NCI-H2029 treated with DMSO at 0.1 percent for 48 hours (cell line): Measurements from ENCODE around the gene GRIN3B.

Experiments
- DNase-seq: peaks from one replicate; lab custom pipeline; 2025; lab: John Stamatoyannopoulos, UW

Gene GRIN3B

DNA sequence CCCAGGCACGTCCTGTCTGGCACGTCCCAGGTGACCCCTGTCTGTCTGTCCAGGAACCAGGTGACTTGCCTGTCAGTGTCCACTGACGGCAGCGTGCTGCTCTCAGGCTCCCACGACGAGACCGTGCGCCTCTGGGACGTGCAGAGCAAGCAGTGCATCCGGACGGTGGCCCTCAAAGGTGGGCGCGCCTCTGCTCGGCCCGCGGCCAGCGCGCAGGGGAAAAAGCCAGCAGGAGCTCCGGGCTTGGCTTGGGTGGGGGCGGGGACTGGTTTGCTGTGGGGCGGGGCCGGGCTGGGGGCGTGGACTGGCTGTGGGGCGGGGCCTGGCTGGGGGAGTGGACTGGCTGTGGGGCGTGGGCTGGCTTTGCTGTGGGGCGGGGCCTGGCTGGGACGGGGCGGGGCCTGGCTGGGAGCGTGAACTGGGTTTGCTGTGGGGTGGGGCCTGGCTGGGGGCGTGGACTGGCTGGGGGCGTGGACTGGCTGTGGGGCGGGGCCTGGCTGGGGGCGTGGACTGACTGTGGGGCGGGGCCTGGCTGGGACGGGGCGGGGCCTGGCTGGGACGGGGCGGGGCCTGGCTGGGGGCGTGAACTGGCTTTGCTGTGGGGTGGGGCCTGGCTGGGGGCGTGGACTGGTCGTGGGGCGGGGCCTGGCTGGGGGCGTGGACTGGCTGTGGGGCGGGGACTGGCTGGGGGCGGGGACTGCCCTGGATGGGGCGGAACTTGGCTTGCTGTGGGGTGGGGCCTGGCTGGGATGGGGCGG lies 8.9 kb upstream of the GRIN3B start:
- DNase-seq = no peak

GRCh38 chr19:991932-992669 lies 8.1 kb upstream of the GRIN3B start:
- DNase-seq = no peak

- no peak for DNase-seq
These were observed 7.6 kb upstream of the GRIN3B start for GRCh38 chr19:992670-993055.

DNA sequence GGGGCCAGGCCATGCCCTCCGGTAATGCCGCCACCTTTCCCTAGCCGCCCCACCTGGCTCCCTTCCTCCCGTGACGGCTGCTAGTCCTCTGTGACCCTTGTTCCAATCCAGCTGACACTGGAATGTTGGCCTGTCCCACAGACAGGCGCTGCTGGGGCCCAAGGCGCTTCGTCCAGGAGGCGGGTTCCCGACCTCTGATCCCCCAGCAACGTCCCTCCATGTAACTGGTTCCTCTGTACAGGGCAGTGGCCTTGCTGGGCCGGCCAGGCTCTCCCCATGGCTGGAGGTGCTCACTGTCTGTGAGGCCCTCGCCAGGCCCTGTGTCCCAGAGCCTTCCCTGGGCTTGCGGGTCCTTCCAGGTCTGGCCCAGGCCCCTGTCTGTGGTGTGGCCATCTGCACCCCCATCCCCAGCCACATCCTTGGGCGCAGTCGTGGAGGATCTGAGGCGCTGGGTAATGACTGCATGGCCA lies 6.8 kb upstream of the GRIN3B start:
- no peak for DNase-seq

GRCh38 chr19:993831-994393 lies 6.3 kb upstream of the GRIN3B start:
- no peak for DNase-seq

DNA sequence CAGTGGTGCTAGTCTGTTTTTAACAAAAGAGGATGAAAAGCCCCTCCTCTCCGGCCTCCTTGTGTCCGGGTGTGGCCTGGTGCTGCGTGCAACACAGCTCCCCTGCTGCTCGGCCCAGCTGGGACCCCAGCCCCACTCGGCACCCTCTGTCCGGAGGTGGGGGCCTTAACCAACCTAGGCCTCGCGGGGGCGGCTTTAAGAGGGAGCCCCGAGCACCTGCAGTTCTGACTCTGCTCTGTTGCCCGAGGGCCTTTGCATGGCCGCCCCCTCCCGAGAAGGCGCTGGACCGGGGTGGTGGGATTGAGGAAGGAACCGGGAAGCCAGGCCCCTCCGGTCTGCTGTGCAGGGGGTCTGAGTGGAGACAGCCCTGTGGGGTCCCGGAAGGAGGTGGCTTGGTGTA lies 5.7 kb upstream of the GRIN3B start:
- DNase-seq = no peak

DNA sequence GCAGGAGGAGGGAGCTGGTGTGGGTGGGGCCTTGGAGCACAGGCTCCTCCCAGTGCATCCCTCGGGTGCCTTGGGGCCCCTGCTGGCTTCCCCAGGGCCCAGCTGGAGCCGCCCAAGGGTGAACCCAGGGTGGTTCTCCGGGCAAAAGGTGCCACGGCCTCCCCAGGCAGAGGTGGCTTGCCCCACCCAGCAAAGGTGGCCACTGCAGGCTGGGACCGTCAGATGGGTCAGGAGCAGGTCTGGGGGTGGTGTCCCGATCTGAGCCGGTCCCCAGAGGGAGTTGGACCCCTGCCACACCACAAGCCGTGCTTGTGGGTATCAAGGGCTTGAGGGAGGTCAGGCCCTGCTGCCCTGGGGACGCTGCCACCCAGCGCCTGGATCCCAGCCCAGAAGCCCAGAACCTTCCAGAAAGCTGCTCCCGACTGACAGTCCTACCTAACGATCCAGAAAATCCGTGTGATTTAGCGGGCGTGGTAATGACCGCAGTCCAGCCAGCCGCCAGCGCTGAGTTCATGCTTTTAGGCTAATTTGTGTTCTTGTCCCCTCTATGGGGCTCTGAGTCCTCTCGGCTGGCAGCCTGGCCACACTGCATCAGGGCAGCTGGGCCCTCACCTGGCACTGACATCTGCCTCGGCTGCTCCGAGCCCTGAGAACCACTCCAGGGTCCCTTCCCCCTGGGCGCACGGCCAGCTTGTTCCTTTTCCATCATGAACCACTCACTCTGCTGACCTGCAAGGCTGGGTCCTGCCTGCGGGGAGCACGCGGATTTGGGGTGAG lies 5.0 kb upstream of the GRIN3B start:
- peak; percentile 51 for DNase-seq

GRCh38 chr19:996051-996838 lies 4.0 kb upstream of the GRIN3B start:
- DNase-seq = peak; percentile 7

GRCh38 chr19:998064-998463 lies 2.2 kb upstream of the GRIN3B start:
- DNase-seq = no peak

DNA sequence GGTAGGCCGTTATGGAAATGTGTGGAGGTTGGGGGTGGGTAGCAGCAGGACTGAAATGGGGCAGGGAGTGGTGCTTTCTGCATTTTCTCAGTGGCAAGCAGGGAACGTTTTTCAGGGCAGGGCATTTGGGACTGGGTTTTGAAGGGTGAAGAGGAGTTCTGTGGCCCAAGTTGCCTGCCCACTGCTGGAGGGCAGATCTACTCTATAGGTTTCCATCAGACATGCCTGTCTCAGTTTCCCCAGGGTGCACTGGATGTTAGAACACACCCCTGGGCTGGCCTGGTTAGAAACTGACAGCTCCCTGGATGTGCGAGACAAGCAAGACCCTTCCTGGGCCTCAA lies 870 bp upstream of the GRIN3B start:
- DNase-seq = no peak

- DNase-seq = no peak
These were observed 645 bp downstream of the GRIN3B start for GRCh38 chr19:1000591-1001537.

DNA sequence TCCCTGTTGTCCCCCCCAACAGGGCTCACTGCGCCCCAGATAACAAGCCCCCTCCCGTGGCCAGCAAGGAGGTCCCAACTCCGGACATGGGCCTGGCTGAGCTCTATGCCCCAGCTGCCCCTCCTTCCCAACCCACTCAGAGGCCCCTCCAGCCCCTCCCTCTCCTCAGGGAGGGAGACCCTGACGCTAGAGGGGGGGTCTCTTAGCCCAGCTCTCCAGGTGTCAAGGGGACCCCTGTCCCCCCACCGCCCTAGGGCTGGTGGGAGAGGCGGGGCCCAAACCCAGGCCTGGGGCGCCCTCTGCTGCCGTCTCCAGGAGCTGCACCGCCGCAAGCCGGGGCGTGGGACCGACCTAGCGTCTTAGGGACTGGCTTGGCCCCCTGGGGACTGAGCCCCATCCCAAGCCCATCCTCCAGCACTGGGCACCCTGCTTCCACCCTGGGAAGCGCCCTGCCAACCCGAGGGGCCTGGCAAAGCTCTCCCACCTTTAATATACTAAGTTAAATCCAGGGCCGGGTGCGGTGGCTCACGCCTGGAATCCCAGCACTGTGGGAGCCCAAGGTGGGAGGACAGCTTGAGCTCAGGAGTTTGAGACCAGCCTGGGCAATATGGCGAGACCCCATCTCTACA lies 1.4 kb downstream of the GRIN3B start:
- DNase-seq = no peak

- no peak for DNase-seq
These were observed 2.4 kb downstream of the GRIN3B start for GRCh38 chr19:1002600-1002999.

DNA sequence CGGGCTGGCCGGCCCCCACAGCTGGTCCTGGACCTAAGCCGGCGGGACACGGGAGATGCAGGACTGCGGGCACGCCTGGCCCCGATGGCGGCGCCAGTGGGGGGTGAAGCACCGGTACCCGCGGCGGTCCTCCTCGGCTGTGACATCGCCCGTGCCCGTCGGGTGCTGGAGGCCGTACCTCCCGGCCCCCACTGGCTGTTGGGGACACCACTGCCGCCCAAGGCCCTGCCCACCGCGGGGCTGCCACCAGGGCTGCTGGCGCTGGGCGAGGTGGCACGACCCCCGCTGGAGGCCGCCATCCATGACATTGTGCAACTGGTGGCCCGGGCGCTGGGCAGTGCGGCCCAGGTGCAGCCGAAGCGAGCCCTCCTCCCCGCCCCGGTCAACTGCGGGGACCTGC lies 3.1 kb downstream of the GRIN3B start:
- no peak for DNase-seq

DNA sequence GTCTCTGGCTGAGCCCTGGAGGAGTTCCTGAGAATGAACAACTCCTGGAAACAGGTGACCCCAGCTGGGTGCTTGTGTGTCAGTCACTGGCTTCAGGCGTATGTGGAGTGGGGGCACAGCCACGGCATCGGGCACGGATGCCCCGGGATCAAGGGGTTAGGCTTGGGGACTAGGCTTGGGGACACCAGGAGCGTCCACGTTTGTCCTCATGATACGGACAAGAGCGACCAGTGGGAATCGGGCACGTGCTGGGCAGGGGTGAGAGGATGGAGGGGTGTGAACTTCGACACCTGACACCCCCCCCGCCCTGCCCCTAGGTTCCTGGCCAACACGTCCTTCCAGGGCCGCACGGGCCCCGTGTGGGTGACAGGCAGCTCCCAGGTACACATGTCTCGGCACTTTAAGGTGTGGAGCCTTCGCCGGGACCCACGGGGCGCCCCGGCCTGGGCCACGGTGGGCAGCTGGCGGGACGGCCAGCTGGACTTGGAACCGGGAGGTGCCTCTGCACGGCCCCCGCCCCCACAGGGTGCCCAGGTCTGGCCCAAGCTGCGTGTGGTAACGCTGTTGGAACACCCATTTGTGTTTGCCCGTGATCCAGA lies 4.1 kb downstream of the GRIN3B start:
- DNase-seq = no peak

DNA sequence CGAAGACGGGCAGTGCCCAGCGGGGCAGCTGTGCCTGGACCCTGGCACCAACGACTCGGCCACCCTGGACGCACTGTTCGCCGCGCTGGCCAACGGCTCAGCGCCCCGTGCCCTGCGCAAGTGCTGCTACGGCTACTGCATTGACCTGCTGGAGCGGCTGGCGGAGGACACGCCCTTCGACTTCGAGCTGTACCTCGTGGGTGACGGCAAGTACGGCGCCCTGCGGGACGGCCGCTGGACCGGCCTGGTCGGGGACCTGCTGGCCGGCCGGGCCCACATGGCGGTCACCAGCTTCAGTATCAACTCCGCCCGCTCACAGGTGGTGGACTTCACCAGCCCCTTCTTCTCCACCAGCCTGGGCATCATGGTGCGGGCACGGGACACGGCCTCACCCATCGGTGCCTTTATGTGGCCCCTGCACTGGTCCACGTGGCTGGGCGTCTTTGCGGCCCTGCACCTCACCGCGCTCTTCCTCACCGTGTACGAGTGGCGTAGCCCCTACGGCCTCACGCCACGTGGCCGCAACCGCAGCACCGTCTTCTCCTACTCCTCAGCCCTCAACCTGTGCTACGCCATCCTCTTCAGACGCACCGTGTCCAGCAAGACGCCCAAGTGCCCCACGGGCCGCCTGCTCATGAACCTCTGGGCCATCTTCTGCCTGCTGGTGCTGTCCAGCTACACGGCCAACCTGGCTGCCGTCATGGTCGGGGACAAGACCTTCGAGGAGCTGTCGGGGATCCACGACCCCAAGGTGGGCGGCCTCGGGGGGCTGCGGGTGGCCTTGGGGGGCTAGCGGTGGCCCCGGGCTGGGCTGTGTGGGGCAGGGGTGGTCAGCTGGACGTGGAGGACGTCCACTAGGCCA lies 4.8 kb downstream of the GRIN3B start:
- DNase-seq = no peak

- DNase-seq = no peak
These were observed 6.6 kb downstream of the GRIN3B start for GRCh38 chr19:1006711-1007398.
